ENCODE results near the gene PCDHGC5. TPM values are rescaled to one million over a fixed set of nuclear protein-coding genes. Genes with fewer than 3 reads are reported as not detected.

Gene PCDHGC5
- total RNA-seq, 1 donor from 2014 or later, result 0.06 TPM

- DNase-seq (ENCODE audit: low read depth), result no peak
- peak overlapping the region; percentile 51 for H3K4me3 ChIP-seq (ENCODE audit: low read depth, low read length)
- TF ChIP-seq, protein P1, sequence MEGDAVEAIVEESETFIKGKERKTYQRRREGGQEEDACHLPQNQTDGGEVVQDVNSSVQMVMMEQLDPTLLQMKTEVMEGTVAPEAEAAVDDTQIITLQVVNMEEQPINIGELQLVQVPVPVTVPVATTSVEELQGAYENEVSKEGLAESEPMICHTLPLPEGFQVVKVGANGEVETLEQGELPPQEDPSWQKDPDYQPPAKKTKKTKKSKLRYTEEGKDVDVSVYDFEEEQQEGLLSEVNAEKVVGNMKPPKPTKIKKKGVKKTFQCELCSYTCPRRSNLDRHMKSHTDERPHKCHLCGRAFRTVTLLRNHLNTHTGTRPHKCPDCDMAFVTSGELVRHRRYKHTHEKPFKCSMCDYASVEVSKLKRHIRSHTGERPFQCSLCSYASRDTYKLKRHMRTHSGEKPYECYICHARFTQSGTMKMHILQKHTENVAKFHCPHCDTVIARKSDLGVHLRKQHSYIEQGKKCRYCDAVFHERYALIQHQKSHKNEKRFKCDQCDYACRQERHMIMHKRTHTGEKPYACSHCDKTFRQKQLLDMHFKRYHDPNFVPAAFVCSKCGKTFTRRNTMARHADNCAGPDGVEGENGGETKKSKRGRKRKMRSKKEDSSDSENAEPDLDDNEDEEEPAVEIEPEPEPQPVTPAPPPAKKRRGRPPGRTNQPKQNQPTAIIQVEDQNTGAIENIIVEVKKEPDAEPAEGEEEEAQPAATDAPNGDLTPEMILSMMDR (conservative IDR thresholded peaks at IDR 0.05; ENCODE audit: low read depth, low read length), result peak; percentile 89
These were observed 23.6 kb downstream of the PCDHGC5 start for GRCh38 chr5:141512390-141512910.

DNA sequence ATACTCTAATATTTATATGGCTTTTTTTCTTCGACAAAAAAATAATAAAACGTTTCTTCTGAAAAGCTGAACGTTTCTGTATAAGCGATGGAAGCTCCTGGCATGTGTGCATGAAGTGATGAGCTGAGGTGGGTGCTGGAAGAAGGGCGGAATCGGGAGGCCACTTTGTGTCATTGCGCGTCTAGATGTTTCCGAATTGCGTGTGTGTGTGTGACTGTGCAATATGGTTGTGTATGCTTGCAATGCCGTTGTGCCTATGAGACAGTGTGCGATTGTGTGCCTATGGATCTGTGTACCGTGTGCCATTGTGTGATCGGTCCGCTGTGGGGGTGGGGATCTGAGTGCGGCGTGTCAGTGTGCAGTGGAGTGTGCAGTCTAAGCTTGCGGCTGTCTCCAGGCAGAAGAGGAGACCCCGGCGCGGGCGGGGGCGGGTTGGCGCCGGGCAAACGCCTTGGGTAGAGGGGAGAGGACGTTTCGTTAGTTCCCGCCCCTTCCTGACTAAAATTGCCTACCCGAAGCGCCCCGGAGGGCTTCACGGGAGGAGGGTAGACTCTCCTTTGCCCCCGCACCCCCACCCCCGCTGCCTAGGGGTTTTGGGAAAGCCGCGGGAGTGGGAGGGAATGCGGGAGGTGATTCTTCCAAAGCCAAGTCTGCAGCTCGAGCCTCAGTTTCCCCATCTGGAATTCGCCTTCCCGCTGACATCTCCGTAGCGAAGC, 24.2 kb downstream of the PCDHGC5 start:
- no peak for DNase-seq (ENCODE audit: low read depth)
- peak overlapping the region; percentile 51 for H3K4me3 ChIP-seq (ENCODE audit: low read depth, low read length)
- TF ChIP-seq, protein P1 (conservative IDR thresholded peaks at IDR 0.05; ENCODE audit: low read depth, low read length), result no peak

- TF ChIP-seq, protein P1 (conservative IDR thresholded peaks at IDR 0.05; ENCODE audit: low read depth, low read length), result no peak
- DNase-seq (ENCODE audit: low read depth), result no peak
These were observed 24.9 kb downstream of the PCDHGC5 start for GRCh38 chr5:141513627-141514329.

GRCh38 chr5:141514330-141515133, 25.7 kb downstream of the PCDHGC5 start:
- TF ChIP-seq, protein P1 (conservative IDR thresholded peaks at IDR 0.05; ENCODE audit: low read depth, low read length), result no peak
- no peak overlapping the region for H3K4me3 ChIP-seq (ENCODE audit: low read depth, low read length)
- no peak for DNase-seq (ENCODE audit: low read depth)

More at GRCh38 chr5:141513627-141514329, 24.9 kb downstream of the PCDHGC5 start:
- peak overlapping the region; percentile 51 for H3K4me3 ChIP-seq (ENCODE audit: low read depth, low read length)

DNA sequence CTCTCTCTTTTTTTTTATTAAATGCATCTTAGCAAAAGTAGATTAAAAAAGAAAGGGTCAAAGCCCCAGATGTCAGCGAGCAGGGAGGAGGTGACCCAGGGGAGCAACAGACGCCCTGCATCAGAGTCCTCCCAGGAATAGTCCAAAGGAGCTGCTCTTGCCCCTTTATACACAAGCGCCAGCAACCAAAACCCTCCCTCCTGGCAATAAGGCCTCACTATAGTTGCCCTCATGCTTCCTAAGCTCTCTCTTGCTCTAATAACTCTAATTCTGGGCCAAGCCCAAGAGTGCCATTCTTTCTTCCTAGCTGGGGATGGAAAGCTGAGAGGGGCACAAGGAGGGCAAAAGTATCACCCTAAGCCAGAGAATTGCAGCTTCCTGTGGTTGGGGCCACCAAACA, 26.3 kb downstream of the PCDHGC5 start:
- TF ChIP-seq, protein P1 (conservative IDR thresholded peaks at IDR 0.05; ENCODE audit: low read depth, low read length), result no peak

GRCh38 chr5:141515946-141516671, 27.2 kb downstream of the PCDHGC5 start:
- H3K4me3 ChIP-seq (ENCODE audit: low read depth, low read length), result no peak overlapping the region
- TF ChIP-seq, protein P1 (conservative IDR thresholded peaks at IDR 0.05; ENCODE audit: low read depth, low read length), result no peak
- DNase-seq (ENCODE audit: low read depth), result no peak

More for the DNA sequence above, 26.3 kb downstream of the PCDHGC5 start:
- no peak for DNase-seq (ENCODE audit: low read depth)
- no peak overlapping the region for H3K4me3 ChIP-seq (ENCODE audit: low read depth, low read length)
